ENCODE data around the gene RBM33.

DNA sequence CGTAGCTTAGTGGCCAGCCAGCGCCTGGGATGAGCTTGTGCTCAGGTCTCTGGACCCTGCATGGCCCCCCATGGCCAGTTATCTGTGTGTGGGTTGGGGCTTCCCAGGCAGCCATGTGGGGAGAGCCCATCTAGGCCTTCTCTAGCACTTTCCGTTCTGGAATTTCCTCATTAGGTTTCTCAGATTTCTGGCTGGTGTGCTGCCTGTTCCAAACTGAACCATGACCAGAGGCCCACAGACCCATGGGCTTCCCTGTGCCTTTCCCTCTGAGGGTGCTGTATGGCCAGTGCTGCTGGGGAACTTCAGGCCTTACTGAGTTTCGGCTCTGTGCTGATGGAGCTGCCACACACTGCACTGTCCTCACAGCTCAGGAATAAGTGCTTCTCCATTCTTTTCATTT is 117.6 kb downstream of the RBM33 start:
- TF ChIP-seq RFX5 (IDR thresholded peaks at IDR 0.05; ENCODE audit: low read depth, low read length) (no peak), ZNF274 (IDR thresholded peaks at IDR 0.05; ENCODE audit: insufficient read depth, insufficient read length) (no peak), RCOR1 (conservative IDR thresholded peaks at IDR 0.05; ENCODE audit: low read depth, low read length) (no peak), BCL11A (IDR thresholded peaks at IDR 0.05; ENCODE audit: low read depth, low read length) (no peak), EZH2 (IDR thresholded peaks at IDR 0.05; ENCODE audit: borderline replicate concordance, control insufficient read depth, low read depth, low read length) (no peak), TARDBP (IDR thresholded peaks at IDR 0.05; ENCODE audit: borderline replicate concordance) (no peak), NFXL1 (IDR thresholded peaks at IDR 0.05; ENCODE audit: borderline replicate concordance) (no peak), EED (IDR thresholded peaks at IDR 0.05; ENCODE audit: low read depth) (no peak), POLR2A (IDR thresholded peaks at IDR 0.05; ENCODE audit: low read depth, low read length) (no peak), POLR2AphosphoS5 (IDR thresholded peaks at IDR 0.05; ENCODE audit: low read length) (no peak)
- TF ChIP-seq, protein P1, sequence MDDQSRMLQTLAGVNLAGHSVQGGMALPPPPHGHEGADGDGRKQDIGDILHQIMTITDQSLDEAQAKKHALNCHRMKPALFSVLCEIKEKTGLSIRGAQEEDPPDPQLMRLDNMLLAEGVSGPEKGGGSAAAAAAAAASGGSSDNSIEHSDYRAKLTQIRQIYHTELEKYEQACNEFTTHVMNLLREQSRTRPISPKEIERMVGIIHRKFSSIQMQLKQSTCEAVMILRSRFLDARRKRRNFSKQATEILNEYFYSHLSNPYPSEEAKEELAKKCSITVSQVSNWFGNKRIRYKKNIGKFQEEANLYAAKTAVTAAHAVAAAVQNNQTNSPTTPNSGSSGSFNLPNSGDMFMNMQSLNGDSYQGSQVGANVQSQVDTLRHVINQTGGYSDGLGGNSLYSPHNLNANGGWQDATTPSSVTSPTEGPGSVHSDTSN (IDR thresholded peaks at IDR 0.05; ENCODE audit: insufficient replicate concordance, low read depth, low read length): no peak
- TF ChIP-seq, protein P2, sequence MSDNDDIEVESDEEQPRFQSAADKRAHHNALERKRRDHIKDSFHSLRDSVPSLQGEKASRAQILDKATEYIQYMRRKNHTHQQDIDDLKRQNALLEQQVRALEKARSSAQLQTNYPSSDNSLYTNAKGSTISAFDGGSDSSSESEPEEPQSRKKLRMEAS (IDR thresholded peaks at IDR 0.05; ENCODE audit: low read depth, low read length): no peak
- TF ChIP-seq, protein P3, sequence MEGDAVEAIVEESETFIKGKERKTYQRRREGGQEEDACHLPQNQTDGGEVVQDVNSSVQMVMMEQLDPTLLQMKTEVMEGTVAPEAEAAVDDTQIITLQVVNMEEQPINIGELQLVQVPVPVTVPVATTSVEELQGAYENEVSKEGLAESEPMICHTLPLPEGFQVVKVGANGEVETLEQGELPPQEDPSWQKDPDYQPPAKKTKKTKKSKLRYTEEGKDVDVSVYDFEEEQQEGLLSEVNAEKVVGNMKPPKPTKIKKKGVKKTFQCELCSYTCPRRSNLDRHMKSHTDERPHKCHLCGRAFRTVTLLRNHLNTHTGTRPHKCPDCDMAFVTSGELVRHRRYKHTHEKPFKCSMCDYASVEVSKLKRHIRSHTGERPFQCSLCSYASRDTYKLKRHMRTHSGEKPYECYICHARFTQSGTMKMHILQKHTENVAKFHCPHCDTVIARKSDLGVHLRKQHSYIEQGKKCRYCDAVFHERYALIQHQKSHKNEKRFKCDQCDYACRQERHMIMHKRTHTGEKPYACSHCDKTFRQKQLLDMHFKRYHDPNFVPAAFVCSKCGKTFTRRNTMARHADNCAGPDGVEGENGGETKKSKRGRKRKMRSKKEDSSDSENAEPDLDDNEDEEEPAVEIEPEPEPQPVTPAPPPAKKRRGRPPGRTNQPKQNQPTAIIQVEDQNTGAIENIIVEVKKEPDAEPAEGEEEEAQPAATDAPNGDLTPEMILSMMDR (IDR thresholded peaks at IDR 0.05 in 2 of 3, conservative IDR thresholded peaks at IDR 0.05 in 1 of 3; ENCODE audit: control insufficient read depth in 2 of 3, extremely low read depth in 1 of 3, insufficient read depth in 1 of 3, low read depth in 3 of 3, low read length in 3 of 3): no peak
